GM12892 (cell line): ENCODE measurements around the gene PTPRN2.

Experiments used
- DNase-seq: peaks from one replicate; pipeline ENCODE4 v3.0.0; 2011; ENCODE audit not compliant: insufficient read length
- FAIRE-seq: peaks from 2 replicates; lab custom pipeline; 2011; peaks lifted over from hg19 to GRCh38; lab: Jason Lieb, UNC
- POLR2A ChIP-seq: IDR thresholded peaks from 2 replicates; pipeline ENCODE4 v1.6.1; 2011; ENCODE audit warnings: low read depth, low read length, control low read depth
- POLR2AphosphoS5 ChIP-seq: IDR thresholded peaks from 2 replicates; pipeline ENCODE4 v1.6.1; 2011; ENCODE audit warnings: low read depth, low read length, control low read depth
- TAF1 ChIP-seq: IDR thresholded peaks from 2 replicates; pipeline ENCODE4 v1.6.1; 2011; ENCODE audit warnings: low read depth, mild to moderate bottlenecking, control low read depth, low read length, borderline replicate concordance

PTPRN2 gene

DNA sequence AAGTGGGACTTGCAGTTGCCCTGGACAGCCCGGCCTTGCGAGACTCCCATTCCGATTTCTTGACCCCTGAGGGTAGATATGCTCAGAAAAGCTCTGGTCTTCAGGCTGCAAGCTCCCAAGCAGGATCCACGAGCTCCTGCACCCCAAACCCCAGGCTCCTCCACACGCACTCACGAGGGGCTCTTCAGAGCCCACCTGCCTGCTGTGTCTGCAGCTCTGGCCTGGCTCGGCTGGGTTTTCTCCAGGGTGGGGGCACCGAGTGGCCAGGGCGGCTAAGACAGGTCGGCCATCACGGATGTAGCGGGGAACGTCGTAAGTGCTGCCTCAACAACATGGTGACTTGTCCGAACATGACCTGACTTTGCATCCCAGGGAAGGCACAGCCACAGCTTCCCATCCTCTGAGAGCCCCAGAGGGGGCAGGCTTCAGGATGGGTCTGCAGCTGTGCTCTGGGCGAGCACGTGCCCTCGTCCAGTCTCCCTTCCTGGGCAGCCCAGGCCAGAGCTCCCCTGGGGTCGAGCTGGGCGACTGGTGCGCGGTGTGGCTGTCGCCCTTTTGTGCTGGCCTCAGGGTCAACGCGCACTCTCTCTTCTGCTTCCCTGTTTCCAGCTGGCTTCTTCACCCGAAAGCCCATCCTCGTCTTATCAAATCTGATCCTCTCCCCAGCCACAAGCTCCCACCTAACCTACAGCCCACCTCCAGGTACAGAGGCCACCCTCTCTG is 835.5 kb downstream of the PTPRN2 start:
- DNase-seq: no peak
- no peak for FAIRE-seq
- TF ChIP-seq TAF1 (no peak), POLR2A (no peak), POLR2AphosphoS5 (no peak)

- TF ChIP-seq TAF1: no peak
- no peak for TF ChIP-seq POLR2A
- no peak for TF ChIP-seq POLR2AphosphoS5
- FAIRE-seq (no peak), DNase-seq (no peak)
Measured at GRCh38 chr7:157751406-157751805, 836.2 kb downstream of the PTPRN2 start.

- FAIRE-seq (no peak), DNase-seq (no peak)
- TF ChIP-seq TAF1 (no peak), POLR2AphosphoS5 (no peak), POLR2A (no peak)
Measured at GRCh38 chr7:157750291-157750690, 837.3 kb downstream of the PTPRN2 start.

- no peak for FAIRE-seq
- DNase-seq: no peak
- no peak for TF ChIP-seq POLR2AphosphoS5
- TF ChIP-seq POLR2A: no peak
- TF ChIP-seq TAF1: no peak
Measured at GRCh38 chr7:157745721-157746709, 841.6 kb downstream of the PTPRN2 start.

DNA sequence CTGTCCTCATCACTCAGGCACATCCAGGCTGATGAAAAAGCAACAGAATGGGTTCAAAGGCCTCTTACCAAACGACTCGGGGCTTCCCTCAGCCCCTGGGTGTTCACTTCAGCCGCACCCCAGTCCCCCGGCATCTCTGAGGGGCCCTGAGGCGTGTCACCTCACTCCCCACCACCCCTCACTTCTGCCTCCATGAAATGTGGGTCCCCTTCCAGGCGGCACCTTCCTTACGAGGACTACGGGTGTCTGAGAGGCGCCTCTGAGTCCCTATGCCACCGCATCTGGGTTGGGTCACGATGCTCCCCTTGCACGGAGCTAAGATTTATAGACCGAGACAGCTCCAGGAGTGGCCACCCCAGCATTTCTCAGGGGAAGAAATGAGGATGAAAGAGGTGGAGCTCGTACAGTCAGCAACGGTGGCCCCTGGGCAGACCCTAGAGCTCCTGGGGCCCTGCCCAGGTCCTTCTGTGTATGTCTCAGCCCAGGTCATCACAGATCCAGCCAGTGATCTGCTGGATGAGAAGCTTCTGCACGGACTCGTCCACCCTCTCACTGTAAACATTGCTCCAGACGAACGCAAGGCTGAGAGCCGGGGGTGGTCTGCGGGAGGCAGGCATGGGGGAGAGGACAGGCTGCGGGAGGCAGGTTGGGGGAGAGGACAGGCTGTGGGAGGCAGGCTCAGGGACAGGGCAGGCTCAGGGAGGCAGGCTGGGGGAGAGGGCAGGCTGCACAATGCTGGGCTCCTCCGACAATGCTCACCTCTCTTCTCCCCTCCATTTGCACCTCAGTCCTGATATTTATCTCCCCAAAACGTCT is 842.6 kb downstream of the PTPRN2 start:
- TF ChIP-seq POLR2A: no peak
- DNase-seq: no peak
- no peak for FAIRE-seq

- no peak for TF ChIP-seq POLR2A
- TF ChIP-seq POLR2AphosphoS5: no peak
- no peak for TF ChIP-seq TAF1
- no peak for FAIRE-seq
- DNase-seq: no peak
Measured at GRCh38 chr7:157743781-157744525, 843.7 kb downstream of the PTPRN2 start.

DNA sequence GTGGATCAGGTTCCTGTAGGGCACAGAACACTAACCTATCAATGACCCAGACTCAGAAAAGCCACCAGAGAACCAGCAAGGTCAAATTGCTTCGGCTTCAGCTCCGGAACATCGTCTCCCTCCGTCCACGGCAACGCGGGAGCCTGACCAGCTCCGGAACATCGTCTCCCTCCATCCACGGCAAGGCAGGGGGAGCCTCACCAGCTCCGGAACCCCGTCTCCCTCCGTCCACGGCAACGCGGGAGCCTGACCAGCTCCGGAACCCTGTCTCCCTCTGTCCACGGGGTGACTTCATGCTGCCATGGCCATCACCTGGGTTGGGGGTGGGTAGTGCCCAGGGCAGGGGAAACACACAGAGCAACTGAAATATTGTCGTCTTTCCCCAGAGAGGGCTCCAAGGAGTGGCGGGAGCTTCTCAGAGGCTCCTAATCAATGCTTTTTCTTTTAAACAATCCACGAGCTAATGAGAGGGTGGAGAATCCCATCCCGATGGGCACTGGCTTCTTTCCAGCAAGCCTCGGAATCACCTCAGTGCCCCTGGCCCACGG is 847.3 kb downstream of the PTPRN2 start:
- FAIRE-seq: no peak
- TF ChIP-seq POLR2A (no peak), POLR2AphosphoS5 (no peak), TAF1 (no peak)
- no peak for DNase-seq

DNA sequence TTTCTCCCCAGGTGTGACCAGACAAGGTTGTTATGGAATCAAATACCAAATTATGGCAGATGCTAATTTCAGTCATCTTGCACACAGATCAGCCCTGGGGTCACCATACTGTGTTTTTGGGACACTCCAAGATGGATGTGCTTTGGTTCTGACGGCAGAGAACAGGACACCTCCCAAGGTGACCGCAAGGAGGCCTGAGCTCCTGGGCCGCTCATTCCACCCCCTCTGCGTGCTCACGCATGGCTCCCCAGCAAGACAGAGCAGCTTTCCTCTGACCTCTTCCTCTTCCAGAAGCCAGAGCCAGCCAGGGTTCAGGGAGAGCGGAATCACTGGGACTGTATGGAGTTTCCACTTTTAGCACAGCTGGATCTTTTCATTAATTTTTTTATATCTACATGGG is 848.0 kb downstream of the PTPRN2 start:
- no peak for FAIRE-seq

GRCh38 chr7:157739031-157739430 is 848.6 kb downstream of the PTPRN2 start:
- DNase-seq (no peak), FAIRE-seq (no peak)
- TF ChIP-seq POLR2AphosphoS5 (no peak), TAF1 (no peak), POLR2A (no peak)

More for the DNA sequence above, 848.0 kb downstream of the PTPRN2 start:
- no peak for DNase-seq
- no peak for TF ChIP-seq TAF1
- TF ChIP-seq POLR2A: no peak
- TF ChIP-seq POLR2AphosphoS5: no peak

DNA sequence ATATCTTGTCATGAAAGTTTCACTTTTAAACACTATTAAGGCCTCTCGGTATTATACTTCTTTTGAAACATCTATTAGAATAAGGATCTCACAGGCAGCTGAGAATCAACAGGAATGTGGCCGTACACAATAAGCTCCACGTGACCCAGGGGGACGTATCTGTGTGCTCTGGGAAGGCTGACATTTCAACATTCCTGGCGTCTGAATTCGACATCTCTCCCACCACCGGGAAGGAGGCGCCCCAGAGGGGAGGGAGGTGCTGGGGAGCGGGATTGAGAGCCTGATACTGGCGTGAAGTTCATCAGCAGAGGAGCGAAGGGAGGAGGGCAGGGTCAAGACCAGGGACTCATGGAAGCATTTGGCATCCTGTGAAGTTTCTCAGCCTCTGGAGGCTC is 849.6 kb downstream of the PTPRN2 start:
- FAIRE-seq: no peak
- TF ChIP-seq POLR2AphosphoS5: no peak
- TF ChIP-seq TAF1: no peak
- no peak for TF ChIP-seq POLR2A
- DNase-seq: no peak
